ENCODE measurements around the gene METAP1D.
"Not testable (repeated sequence)": the region's sequence is repeated elsewhere in the genome, so short reads cannot be mapped to it uniquely, and the experiment has no call there.

The METAP1D gene

DNA sequence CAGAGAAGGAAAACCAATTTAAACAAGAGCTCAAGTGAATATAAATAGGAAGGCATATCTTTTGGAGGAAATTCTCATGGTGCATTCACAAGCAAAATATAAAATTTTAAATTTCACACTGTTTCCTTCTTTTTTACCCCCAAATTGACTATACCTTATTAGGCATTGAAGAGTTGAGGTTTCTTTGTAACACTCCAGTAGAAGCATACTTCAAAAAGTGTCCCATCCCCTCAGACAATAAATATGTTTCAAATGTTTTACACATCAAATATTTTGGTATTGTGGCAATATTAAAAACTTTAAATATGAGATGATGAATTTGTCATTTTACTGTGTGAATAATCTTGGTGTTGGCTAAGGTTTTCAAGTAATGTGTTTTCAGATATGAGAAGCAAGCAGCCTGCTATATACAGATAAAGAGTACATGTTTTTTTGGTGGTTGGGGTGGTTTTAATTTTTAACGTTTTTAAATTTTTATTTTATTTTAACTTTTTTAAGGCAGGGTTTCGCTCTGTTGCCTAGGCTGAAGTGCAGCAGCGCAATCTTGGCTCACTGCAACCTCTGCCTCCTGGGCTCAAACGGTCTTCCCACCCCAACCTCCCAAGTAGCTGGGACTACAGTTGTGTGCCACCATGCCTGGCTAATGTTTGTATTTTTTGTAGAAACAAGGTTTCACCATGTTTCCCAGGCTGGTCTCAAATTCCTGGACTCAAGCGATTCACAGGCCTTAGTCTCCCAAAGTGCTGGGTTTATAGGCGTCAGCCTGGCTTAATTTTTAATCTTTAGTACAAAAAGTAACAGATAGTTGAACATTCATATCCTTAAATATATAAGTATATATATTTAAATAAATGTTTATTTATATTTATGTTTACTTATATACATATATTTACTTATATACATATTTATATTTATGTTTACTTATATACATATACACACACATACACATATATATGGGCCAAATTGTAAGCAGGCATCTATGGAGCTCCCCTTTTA is 49.1 kb downstream of the METAP1D start:
- DNase-seq (ENCODE audit: low read depth) = no peak

DNA sequence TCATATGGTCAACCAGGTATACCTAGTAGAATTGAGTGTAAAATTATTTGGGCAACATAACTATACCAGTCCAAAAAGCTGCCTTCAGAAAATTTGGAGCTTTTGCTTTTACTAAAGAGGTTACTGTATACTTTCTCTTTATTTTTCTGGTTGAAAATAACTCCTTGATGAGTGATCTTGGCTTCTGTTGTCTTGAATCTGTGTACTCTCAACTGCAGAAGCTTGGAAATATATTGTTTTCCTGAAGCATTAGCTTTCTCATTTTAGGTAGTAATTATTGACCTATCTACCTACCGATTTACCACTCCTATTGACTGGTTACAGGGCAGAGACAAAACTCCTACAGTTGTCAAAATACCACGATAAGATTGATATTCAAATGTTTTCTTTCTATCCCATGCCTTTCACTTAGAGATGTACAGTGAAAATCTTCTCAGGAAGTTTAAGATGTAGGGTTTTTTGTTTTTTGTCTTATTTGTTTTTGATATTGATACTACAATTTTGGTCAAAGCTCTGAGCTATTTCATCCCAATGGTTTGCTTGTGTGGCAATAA is 49.9 kb downstream of the METAP1D start:
- DNase-seq (ENCODE audit: low read depth) = no peak

DNA sequence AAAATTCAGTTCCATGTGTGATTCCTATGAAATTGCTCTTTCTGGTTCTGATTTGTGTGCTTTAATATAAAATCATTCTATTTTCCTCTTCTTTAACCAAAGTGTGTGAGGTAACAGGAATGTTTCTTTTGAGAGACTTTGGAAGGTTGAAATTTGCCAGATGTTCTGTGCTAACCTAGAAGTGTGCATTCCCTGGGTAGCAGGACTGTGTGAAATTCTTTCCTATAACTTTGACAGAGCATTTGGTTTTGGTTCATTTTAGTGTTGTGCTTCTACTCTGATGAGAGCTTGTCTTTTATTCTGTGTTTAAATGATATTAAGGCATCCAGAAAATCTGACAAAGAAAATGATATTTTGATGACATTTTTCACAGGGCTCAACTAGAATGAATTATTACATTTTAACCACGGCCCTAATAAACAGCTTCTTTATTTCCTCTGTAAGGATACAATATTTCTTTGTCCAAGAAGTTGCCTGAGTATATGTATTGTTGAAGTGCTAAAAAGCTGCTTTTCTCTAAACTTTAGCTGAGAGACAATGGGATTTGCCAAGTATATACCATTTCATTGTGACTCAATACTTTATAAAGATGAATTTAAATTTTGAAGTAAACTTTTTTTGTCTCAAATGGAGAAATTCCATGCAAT is 50.8 kb downstream of the METAP1D start:
- no peak for DNase-seq (ENCODE audit: low read depth)

DNA sequence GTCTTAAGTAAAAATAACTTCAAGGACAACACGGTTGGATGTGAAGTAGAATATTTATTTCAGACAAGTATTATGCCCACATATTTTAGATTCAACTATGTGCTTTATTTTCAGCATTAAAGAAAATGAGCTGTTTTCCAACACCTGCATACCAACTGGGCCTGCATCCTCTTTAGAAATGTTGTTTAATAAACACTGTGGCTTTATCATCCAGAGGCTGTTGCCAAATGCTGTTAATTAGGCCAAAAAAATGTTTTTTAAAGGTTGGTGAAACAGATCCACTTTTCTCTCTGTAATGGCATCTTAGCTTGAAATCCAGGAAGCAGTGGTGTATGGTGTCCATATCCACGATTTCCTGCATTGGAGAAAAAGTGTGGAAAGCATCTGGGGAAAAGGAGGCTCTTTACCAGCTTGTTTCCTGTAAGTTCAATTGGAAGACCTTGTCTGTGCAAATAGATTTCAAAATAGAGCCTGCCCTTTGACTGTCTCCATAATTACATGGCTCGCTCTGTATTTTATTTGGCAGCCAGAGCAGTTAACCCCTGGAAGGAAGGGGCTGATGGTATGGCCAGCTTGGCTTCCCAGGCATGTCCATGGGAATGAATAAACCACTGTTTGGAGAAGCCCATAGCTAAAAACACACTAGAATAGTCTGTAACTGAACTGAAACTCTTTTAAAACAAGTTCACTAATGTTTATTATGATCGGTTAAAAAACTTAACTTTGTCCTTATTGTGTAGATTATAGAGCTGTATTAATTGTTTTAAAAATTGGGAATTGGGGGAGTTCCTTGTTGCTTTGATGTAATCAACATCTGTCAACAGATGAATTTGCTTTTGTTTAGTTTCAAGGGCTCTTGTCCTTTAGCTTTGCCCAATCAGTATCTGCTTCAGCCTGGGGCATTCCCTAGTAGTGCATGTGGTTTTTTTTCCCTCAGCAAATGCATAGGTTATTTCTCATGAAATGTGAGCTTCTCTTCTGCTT is 52.5 kb downstream of the METAP1D start:
- no peak for DNase-seq (ENCODE audit: low read depth)

DNA sequence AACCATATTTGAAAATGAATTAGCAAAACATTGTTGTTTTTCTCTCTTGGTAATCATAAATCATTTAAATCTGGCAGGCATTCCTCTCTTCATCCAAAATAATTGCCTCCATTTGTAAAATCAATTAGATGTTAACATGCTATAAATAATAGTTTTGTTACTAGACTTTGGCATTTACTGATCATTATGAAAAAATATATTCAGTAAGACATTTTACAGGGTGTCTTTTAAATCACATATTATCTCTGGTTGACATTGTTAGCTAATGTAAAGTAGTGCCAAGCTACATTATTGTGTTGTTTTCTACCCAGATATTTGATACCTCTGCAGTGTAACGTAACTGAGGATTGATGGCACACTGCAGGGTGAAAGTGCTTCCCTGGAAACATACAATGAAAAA is 53.7 kb downstream of the METAP1D start:
- DNase-seq (ENCODE audit: low read depth) = no peak

DNA sequence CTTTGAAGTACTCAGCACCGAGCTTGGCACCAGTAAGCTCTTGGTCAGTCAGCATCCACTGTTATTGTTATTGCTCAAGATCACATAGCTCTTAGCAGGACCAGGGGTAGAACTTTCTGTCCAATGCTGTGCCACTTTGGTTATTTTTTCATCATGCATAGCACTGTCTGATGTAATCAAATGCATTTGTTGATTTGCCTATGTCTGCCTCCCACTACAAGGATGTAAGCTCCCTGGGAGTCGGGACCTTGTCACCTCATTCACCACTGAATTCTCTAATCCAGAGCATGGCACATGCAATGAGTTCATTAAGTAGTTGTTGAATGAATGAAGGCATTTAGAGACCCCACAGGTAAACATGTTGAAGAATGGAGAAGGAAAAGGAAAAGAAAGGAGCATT is 56.5 kb downstream of the METAP1D start:
- DNase-seq (ENCODE audit: low read depth) = no peak

DNA sequence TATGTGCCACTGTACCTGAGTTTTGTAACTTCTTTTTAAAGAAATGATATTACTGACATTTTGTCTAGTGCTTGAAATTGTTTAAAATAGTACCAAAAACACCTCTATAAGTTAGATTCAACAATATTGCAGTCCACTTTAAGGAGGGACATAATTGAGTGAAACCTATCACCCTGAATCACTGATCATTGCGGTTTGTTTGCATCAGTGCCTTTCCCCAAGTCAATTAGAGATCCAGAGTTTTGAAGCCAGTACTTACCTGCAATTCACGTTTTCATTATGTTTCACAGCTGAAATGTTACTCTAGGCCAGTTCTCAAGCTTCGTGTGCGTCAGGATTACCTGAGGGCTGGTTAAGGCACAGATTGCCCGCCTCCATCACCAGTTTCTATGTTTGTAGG is 58.9 kb downstream of the METAP1D start:
- DNase-seq (ENCODE audit: low read depth) = no peak

DNA sequence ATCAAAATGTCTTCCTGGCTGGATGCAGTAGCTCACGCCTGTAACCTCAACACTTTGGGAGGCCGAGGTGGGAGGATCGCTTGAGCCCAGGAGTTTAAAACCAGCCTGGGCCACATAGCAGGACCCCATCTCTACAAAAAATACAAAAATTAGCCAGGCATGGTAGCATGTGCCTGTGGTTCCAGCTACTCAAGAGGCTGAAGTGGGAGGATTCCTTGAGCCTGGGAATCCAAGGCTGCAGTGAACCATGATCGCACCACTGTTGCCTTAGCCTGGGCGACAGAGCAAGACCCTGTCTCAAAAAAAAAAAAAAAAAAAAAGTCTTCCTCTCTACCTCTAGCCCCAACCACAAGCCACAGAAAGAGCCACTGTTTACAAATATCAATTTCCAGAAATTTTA is 60.4 kb downstream of the METAP1D start:
- not testable (repeated sequence) for DNase-seq (ENCODE audit: low read depth)

DNA sequence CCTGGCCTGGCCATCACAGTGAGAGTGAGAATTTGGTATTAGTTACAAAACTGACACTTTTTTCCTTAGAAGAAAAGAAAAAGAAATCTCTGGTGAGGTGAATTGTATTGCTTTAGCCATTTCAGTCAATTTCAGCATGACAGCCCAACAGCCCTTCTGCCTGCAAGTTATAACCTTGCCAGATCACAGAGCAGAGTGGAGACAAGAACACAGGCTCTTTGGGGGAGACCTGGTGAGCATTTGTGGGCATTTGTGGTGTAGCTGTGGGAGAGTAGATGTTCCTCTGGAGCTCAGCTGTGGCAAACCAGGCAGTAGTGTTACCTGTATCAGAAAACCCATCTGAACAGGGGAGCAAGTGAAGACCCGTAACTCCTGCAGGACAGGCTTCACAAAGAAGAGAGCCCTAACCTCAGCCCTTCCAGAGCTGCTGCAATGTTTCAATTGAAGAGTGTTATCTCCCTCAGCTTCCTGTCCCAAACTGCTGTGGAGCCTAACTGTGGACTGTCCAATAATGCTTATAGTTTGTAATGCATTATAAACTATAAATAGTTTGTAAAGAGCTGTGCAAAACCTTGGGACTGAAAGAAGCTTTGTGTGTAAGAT is 62.8 kb downstream of the METAP1D start:
- DNase-seq (ENCODE audit: low read depth) = no peak

DNA sequence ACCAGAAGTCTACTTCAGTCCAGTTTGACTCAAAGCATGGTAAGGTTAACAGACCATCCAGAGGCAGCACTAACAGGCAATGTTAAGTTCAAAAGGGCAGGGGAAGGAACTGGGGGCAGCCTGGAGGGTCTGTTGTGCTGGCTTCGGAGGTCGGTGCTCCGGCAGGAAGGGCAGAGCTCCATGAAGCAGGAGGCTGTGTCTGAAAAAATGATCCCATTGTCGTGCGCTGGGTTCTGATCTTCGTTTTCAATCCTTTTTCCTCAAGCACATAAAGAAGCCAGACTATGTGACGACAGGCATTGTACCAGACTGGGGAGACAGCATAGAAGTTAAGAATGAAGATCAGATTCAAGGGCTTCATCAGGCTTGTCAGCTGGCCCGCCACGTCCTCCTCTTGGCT is 63.7 kb downstream of the METAP1D start:
- DNase-seq (ENCODE audit: low read depth) = no peak

DNA sequence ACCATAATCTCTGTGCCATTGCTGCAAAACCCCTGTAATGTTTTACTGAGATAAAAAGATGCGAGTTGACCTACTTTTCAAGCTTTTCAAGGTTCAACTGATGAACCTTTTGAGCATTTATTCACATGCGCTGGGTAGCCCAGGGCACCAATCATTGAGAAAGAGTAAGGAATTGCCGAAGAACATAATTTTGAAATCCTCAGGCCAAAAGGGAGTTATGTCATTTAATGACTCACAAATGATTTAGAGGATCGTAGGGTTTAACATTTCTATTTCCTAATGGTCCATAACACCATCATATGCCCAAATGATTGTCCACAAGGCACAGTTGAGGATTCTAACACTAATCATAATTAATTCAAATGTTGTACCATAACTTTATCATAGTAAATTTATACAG is 65.4 kb downstream of the METAP1D start:
- no peak for DNase-seq (ENCODE audit: low read depth)

DNA sequence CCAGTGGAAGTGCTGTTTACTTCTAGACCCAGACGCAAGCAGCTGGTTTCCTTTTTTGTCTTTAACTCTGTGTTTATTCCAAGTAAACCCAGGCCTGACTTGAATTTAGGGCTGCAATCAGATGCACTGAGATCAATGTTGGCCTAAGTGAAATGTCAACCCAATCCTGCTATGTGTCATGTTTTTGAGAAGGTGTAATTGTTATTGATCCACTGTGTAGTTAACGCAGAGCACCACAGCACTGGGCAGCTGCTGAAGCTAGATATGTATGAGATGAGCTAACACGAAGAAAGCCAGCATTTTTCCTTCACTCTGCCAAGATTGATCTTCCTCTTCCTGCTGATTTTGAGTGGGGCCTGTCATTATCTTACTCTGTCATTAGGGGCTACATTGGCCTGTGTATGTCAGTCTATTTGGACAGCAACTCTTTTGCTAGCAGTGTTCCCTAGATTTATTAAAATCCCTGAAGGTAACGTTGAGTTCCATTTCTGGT is 66.7 kb downstream of the METAP1D start:
- no peak for DNase-seq (ENCODE audit: low read depth)

DNA sequence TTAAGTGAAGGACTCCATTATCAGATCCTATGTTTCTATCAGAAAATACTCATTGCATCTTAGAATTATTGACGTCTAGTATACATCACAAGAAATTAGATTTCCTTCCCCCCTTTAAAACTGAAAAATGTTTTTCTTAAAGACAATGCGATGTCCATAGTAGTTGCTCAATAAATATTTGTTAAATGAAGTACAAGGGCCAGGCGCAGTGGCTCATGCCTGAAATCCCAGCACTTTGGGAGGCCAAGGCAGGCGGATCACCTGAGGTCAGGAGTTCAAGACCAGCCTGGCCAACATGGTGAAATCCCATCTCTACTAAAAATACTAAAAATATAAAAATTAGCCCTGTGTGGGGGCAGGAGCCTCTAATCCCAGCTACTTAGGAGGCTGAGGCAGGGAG is 68.2 kb downstream of the METAP1D start:
- DNase-seq (ENCODE audit: low read depth) = not testable (repeated sequence)

DNA sequence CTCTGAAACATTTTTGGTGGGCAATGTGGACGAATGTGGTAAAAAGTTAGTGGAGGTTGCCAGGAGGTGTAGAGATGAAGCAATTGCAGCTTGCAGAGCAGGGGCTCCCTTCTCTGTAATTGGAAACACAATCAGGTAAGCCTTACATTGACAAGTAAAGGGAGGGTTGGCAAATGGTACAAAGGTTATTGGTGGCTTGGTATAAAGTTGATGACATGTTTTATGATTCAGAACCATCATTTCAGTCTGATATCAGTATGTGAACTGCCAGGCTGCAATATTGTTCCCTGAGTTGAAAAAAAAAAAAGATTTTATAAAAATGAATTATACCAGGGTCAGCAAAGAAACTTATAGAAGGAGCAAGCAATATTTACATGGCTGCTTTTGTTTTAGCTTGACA is 71.2 kb downstream of the METAP1D start:
- DNase-seq (ENCODE audit: low read depth) = no peak

DNA sequence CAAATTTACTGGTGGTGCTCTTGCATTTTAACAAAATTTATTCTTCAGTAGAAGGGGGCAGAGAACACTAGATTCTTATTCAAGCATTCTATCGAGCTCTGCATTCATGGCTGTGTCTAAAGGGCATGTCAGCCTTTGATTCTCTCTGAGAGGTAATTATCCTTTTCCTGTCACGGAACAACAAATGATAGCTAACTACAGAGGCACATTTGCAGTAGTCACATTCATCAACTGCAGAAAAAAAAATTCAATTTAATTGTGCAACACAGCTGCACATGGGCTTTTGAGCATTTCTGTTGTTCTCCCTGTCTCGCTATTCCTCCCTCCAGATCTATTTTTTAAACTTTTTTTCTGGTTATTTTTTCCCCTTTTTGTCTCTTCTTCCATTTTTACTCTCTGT is 72.5 kb downstream of the METAP1D start:
- no peak for DNase-seq (ENCODE audit: low read depth)

DNA sequence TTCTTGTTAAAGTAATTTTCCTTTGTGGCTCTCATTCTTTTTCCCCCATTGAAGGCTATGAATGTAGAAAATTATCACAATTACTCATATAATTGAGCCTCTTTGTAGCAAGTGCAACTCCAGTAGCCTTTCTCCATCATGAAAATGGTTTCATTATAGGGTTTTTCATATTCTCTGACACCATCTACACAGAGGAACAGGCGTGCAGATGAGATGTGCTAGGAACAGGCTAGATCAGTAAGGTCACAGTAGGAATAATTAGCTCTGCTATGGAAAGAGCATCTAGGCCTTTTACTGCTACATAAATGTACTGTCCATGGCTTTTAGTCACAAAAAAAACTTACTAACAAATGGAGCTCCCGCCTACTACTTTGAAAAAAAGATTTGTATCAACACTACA is 73.0 kb downstream of the METAP1D start:
- no peak for DNase-seq (ENCODE audit: low read depth)

DNA sequence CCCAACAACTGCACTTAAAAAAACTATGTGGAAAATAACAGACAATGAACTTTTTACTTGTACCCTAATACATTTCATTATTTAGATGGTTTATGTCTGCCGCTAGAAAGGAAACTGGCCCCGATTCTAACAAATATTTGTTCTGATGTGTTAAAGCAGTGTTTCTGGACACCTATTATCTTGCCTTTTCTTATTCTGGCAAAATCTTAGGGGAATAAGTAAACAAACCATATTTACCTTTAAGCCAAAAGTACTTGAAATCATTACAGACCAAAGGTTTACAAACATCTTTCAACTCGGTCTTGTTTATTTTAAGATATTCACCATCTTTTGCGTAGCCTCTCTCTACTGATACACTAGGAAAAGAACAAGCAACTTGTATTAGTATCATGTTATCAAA is 73.8 kb downstream of the METAP1D start:
- DNase-seq (ENCODE audit: low read depth) = no peak

DNA sequence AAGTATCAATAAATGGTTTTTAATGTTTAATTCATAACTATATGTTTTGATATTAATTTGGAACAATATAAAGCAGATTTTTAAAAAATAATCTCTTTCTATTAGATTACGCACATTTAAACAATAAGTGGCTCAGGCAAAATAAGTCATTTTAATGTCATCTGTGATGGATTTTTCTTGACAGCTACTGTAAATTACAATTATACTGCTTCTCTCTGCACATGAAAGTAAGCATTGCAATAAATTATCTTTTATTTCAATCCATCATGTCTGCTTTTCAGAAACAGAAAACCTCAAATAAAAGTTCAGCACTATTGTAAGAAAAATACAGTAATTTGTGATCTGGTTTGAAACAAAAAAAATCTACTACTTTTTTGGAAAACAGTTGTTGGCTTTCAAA is 74.5 kb downstream of the METAP1D start:
- no peak for DNase-seq (ENCODE audit: low read depth)

DNA sequence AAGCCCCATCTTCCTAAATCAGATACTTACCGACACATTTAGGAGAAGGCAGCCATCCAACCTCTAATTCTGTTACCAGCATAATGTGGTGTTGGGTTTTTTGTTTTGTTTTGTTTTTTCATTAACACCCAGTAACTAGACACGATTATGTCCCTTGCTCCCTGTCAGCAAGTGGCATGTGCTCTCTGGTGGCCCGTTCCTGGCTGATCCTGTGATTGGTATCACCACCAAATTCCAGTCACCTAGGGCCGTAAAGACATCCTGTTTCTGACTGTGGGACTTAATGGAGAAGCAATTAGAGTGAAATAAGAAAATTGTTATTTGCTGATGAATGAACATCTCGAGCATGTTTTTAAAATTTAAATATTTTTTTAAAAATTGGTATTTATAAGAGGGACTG is 79.7 kb downstream of the METAP1D start:
- DNase-seq (ENCODE audit: low read depth) = no peak

DNA sequence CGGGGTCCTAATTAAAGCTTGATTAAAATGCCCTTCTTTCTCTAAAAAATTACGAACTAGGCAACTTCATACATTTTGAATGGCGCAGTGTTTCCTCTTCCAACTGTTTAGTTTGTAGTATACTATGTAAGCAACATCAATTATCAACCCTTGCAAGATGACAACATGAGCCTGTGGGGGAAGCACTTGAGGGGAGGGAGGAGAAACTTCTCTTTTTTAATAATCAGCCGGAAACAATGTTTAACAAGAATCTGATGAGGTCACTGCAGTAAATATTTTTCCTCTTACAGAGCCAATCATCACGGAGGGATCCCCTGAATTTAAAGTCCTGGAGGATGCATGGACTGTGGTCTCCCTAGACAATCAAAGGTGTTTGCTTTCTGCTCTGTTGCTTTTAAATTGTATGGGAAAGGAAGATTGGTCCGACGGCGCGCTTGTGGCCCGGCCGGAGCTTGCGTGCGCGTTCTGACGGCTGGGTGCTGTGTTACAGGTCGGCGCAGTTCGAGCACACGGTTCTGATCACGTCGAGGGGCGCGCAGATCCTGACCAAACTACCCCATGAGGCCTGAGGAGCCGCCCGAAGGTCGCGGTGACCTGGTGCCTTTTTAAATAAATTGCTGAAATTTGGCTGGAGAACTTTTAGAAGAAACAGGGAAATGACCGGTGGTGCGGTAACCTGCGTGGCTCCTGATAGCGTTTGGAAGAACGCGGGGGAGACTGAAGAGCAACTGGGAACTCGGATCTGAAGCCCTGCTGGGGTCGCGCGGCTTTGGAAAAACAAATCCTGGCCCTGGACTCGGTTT is 80.3 kb downstream of the METAP1D start:
- no peak for DNase-seq (ENCODE audit: low read depth)
